SK-N-SH (cell line): Measurements from ENCODE around the gene CEP44.

Experiments
- CTCF ChIP-seq: fragments of 200-600 bp; sonication (generic); IDR thresholded peaks from 2 replicates; pipeline ENCODE4 v1.6.1; 2017; ENCODE audit warnings: antibody characterized with exemption, mild to moderate bottlenecking, moderate library complexity
- FOSL2 ChIP-seq: IDR thresholded peaks from 2 replicates; pipeline ENCODE4 v1.4.0; 2012; ENCODE audit warnings: low read depth, mild to moderate bottlenecking, moderate library complexity, borderline replicate concordance
- JUND ChIP-seq: IDR thresholded peaks from 2 replicates; pipeline ENCODE4 v1.4.0; 2012
- MAX ChIP-seq: IDR thresholded peaks from 2 replicates; pipeline ENCODE4 v1.4.0; 2012; ENCODE audit warnings: low read depth
- MXI1 ChIP-seq: IDR thresholded peaks from 2 replicates; pipeline ENCODE4 v1.6.1; 2012; ENCODE audit warnings: mild to moderate bottlenecking, low read depth, low read length, improper control_type of control experiment
- RFX5 ChIP-seq: IDR thresholded peaks from 2 replicates; pipeline ENCODE4 v1.6.1; 2012; ENCODE audit warnings: mild to moderate bottlenecking, improper control_type of control experiment, low read length
- TEAD4 ChIP-seq: IDR thresholded peaks from 2 replicates; pipeline ENCODE4 v1.4.0; 2012; ENCODE audit warnings: mild to moderate bottlenecking, borderline replicate concordance; ENCODE audit not compliant: insufficient read depth
- TF ChIP-seq, protein P1 (sequence below): IDR thresholded peaks from 2 replicates; pipeline ENCODE4 v1.4.0; 2012; ENCODE audit warnings: low read depth, borderline replicate concordance
- TF ChIP-seq, protein P2 (sequence below): IDR thresholded peaks from 2 replicates; pipeline ENCODE4 v1.6.1; 2012; ENCODE audit warnings: mild to moderate bottlenecking, low read depth, low read length, moderate library complexity

DNA sequence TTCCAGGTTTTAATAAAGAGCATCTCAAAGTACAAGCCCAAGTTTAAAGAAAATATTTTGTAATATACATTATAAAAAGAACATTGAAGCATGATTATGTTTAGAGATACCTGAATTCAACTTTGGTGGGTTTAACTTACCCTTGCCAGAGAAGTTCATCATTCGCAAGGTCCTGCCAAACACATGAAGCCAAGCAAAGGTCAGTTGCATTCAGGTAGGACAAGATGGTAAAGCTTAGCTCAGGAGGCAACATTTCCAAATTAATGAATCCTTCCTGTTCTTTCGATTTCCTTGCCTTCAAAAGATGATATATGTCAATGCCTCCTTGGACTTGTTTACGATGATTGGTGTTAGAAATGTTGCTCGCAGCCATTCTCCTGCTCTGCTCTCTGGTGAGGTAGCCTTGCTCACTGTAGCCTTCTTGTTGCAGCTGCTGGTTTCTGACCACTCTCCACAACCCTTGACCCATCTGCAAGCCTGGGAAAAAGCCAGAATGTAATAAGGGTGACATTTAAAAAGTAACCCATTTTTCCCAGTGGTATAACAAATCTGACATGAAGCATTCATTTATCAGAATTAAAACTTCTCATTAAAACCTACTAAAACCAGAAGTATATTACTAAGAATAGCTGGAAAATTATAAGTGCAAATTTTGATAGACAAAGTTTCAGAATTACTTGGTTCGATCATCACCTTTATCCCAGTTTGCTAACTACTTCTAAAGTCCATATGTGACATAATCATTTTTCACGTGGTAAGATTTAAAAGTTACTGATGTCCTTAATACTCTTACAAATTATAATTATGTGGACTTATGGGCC, 20.9 kb upstream of the CEP44 start:
- TF ChIP-seq MAX (no peak), RFX5 (no peak), CTCF (no peak), TEAD4 (no peak), MXI1 (peak; percentile 68; the same call in 1 of the 2 replicates), FOSL2 (no peak), JUND (no peak)
- TF ChIP-seq, protein P1, sequence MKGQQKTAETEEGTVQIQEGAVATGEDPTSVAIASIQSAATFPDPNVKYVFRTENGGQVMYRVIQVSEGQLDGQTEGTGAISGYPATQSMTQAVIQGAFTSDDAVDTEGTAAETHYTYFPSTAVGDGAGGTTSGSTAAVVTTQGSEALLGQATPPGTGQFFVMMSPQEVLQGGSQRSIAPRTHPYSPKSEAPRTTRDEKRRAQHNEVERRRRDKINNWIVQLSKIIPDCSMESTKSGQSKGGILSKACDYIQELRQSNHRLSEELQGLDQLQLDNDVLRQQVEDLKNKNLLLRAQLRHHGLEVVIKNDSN: no peak
- TF ChIP-seq, protein P2, sequence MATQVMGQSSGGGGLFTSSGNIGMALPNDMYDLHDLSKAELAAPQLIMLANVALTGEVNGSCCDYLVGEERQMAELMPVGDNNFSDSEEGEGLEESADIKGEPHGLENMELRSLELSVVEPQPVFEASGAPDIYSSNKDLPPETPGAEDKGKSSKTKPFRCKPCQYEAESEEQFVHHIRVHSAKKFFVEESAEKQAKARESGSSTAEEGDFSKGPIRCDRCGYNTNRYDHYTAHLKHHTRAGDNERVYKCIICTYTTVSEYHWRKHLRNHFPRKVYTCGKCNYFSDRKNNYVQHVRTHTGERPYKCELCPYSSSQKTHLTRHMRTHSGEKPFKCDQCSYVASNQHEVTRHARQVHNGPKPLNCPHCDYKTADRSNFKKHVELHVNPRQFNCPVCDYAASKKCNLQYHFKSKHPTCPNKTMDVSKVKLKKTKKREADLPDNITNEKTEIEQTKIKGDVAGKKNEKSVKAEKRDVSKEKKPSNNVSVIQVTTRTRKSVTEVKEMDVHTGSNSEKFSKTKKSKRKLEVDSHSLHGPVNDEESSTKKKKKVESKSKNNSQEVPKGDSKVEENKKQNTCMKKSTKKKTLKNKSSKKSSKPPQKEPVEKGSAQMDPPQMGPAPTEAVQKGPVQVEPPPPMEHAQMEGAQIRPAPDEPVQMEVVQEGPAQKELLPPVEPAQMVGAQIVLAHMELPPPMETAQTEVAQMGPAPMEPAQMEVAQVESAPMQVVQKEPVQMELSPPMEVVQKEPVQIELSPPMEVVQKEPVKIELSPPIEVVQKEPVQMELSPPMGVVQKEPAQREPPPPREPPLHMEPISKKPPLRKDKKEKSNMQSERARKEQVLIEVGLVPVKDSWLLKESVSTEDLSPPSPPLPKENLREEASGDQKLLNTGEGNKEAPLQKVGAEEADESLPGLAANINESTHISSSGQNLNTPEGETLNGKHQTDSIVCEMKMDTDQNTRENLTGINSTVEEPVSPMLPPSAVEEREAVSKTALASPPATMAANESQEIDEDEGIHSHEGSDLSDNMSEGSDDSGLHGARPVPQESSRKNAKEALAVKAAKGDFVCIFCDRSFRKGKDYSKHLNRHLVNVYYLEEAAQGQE: no peak
